Coronary artery (tissue), 2 donors: ENCODE measurements around the gene PITPNB.

ENCODE experiments used
- DNase-seq: peaks from one replicate; pipeline ENCODE4 v3.0.0-alpha.2; 2017; ENCODE audit warnings: low spot score
- H3K27ac ChIP-seq, 2 donors: fragments of 200-600 bp; sonication (generic); one replicate each; pipeline ENCODE4 v1.5.1; 2016 to 2019
- H3K4me3 ChIP-seq: fragments of 200-600 bp; sonication (generic); 2 replicates; pipeline ENCODE4 v1.5.1; 2016; ENCODE audit warnings: mild to moderate bottlenecking, moderate library complexity
- TF ChIP-seq, protein P1 (sequence below): fragments of 200-600 bp; sonication (generic); IDR thresholded peaks from one replicate; pipeline ENCODE4 v1.5.1; 2019; ENCODE audit warnings: antibody characterized with exemption

Gene PITPNB

DNA sequence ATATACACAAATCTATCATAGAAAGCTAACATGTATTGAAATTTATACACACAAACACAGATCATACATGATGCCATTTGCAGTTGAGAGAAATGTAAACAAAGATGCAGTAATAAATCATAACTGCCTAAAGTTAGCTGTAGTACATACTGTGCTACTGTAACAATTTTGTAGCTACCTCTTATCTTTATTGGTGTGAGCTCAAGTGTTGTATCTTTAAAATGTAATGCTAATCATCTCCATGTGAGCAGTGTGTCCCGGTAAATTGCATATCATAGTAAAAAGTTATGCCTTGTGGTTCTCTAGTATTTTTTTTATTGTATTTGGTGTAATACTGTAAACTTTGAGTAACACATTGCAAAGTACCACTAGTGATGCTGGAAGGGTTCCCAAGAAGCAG is 16.8 kb upstream of the PITPNB start:
- TF ChIP-seq, protein P1, sequence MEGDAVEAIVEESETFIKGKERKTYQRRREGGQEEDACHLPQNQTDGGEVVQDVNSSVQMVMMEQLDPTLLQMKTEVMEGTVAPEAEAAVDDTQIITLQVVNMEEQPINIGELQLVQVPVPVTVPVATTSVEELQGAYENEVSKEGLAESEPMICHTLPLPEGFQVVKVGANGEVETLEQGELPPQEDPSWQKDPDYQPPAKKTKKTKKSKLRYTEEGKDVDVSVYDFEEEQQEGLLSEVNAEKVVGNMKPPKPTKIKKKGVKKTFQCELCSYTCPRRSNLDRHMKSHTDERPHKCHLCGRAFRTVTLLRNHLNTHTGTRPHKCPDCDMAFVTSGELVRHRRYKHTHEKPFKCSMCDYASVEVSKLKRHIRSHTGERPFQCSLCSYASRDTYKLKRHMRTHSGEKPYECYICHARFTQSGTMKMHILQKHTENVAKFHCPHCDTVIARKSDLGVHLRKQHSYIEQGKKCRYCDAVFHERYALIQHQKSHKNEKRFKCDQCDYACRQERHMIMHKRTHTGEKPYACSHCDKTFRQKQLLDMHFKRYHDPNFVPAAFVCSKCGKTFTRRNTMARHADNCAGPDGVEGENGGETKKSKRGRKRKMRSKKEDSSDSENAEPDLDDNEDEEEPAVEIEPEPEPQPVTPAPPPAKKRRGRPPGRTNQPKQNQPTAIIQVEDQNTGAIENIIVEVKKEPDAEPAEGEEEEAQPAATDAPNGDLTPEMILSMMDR: no peak
- DNase-seq: no peak

DNA sequence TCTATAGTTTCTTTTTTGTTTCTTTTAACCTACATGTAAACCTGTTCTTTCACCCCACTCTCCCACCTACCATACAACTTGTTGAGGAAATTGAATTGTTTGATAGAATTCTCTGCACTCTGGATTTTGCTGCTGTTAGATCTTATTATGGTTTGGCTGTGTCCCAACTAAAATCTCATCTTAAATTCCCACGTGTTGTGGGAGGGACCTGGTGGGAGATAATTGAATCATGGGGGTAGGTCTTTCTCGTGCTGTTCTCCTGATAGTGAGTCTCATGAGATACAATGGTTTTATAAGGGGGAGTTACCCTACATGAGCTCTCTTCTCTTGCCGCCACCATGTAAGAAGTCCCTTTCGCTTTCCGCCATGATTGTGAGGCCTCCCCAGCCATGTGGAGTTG is 15.0 kb upstream of the PITPNB start:
- TF ChIP-seq, protein P1: no peak
- Histone ChIP-seq H3K4me3 (no peak overlapping the region), H3K27ac (no peak overlapping the region)
- DNase-seq: no peak

More for the DNA sequence above, 16.8 kb upstream of the PITPNB start:
- H3K27ac ChIP-seq: no peak overlapping the region
- no peak overlapping the region for H3K4me3 ChIP-seq

DNA sequence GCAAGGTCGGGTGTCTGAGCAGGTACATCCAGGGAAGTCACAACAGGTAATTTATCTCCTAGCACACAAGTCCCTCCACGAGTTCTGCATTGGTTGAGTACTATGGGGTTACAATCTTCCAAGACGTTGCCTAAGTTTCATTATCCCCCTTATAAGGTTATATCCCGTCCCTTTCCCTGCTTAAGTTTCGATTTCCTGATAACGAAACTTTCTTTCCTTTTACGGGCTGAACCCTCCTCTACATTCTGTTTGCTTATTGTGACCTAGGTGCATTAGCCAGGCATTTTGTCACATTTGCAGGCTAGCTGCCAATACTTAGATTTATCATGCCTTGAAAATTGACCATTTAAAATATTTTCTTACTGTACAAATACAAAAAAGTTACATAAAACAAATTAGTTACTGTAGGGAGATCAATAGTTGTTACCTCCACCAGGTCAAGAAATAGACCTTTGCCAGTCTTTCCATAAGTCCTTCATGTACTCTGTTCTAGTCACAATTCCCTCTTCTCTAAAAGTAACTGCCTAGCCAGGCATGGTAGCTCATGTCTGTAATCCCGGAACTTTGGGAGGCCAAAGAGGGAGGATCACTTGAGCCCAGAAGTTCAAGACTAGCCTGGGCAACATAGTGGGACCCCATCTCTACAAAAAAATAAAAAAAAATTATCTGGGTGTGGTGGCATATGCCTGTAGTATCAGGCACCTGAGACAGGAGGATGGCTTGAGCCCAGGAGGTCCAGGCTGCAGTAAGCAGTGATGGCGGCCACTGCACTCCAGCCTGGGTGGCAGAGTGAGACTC is 14.3 kb upstream of the PITPNB start:
- Histone ChIP-seq H3K27ac (no peak overlapping the region), H3K4me3 (no peak overlapping the region)
- TF ChIP-seq, protein P1: no peak
- no peak for DNase-seq

DNA sequence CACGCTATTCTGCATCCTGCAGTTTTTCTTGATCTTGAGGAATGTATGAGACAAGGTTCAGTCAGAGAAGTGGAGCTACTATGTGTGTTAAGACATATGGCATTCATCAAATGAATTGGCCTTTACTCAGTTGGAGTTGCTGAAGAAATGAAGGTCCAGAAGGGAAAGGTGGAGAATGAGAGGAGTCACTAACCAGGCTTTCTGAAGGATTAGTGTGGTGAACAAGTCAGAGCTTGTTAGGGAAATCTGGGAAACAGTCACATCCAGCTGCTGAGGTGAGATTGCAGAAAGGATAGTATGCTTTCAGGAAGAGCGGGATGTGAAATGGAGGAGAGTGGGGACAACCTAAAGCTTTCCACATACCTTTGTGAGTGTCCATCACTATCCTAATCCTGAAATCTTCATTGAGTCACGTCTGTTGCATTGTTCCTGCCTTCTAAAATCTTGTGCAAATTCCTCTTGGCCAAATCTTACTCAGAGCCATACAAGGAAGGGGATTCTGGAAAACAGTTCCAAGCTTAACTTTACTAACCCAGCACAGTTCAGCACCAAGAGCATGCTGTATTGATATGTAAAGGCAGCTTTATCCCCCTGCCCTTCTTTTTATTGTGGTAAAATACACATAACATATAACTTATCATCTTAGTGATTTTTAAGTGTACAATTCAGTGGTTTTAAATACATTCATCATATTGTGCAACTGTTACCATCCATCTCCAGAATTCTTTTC is 11.4 kb upstream of the PITPNB start:
- no peak for DNase-seq
- TF ChIP-seq, protein P1: no peak
- no peak overlapping the region for H3K4me3 ChIP-seq
- no peak overlapping the region for H3K27ac ChIP-seq

DNA sequence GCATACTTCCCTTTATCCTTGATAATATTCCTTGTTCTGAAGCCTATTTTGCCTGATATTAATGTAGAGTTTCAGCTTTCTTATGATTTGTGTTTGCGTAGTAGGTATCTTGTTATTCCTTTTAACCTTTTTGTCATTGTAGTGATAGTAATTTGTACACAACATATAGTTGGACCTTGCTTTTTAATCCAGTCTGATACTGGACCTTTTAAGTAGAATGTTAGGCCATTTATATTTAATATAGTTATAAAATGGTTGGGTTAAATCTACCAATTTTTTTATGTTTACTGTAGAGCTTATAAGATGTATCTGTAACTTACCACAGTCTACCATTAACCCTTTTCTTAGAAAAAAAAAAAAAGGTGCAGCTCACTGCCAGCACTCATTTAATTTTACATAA is 8.6 kb upstream of the PITPNB start:
- TF ChIP-seq, protein P1: no peak
- no peak for DNase-seq
- no peak overlapping the region for H3K27ac ChIP-seq
- no peak overlapping the region for H3K4me3 ChIP-seq

DNA sequence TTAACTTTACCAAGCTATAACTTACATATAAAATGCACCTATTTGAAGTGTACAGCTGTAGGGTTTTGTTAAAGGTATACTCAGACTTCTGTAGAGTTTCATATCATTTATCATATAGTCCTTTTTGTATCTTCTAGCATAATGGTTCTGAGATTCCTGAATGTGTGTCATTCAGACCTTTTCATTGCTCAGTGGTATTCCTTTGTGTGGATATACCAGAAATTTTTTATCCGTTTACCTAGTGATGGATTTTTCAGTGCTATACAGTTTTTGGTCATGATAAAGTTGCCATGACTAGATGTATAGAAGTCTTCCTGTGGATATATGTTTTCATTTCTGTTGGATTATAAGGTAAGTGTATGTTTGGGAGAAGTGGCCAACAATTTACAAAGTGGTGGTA is 6.3 kb upstream of the PITPNB start:
- TF ChIP-seq, protein P1: no peak
- Histone ChIP-seq H3K27ac (no peak overlapping the region), H3K4me3 (no peak overlapping the region)
- DNase-seq: no peak
